SU-DHL-6 (cell line): ENCODE measurements around the gene ZNF799.

Experiments used
- CTCF ChIP-seq: fragments of 200-600 bp; sonication (generic); IDR thresholded peaks from one replicate; pipeline ENCODE4 v1.5.1; 2017; ENCODE audit warnings: antibody characterized with exemption, mild to moderate bottlenecking, low read length, moderate library complexity; ENCODE audit not compliant: insufficient read depth, poor library complexity, severe bottlenecking
- EZH2phosphoT487 ChIP-seq: fragments of 200-600 bp; sonication (generic), shearing (Covaris generic); conservative IDR thresholded peaks from 2 replicates; pipeline ENCODE4 v1.6.1; 2018; ENCODE audit warnings: mild to moderate bottlenecking, antibody characterized with exemption, low read length, moderate library complexity, mixed read lengths

DNA sequence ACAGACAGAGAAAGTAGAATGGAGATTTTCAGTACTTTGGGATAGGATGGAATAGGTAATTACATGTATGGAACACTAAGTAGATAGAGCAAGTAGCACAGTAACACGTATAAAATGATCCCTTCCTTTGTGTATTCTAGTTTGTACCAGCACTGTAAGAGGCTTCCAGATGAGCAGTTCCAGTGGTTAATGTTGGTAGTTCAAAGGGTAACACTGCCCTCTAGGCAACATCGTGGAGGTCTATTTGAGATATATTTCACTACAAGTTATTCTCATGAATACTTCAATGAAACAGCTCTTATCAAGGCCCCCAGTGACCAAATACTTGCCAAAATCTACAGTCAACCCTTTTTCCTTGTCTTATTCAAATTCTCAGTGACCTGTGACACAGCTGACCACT is 54.2 kb downstream of the ZNF799 start:
- TF ChIP-seq CTCF (peak; percentile 15), EZH2phosphoT487 (no peak)
